ENCODE measurements around the gene SH2D2A. TPM values are rescaled to one million over a fixed set of nuclear protein-coding genes. Genes with fewer than 3 reads are reported as not detected.

SH2D2A gene
- total RNA-seq, 2 experiments from 2014 or later: 51.6 to 51.8 TPM

GRCh38 chr1:156767879-156768604 lies 48.6 kb downstream of the SH2D2A start:
- peak overlapping the region; percentile 96 for H3K27ac ChIP-seq (ENCODE audit: low read depth in 1 of 2, low read length in 2 of 2)
- Mint-ChIP-seq H3K4me1 (ENCODE audit: low read depth) (peaks cover 45% of the 10 kb centered on the region), H3K9me3 (no peaks in the 10 kb centered on the region), H3K27ac (no peak overlapping the region), H3K27me3 (no peaks in the 10 kb centered on the region), H3K4me3 (no peak overlapping the region), H3K36me3 (ENCODE audit: low read depth) (peaks cover 31% of the 10 kb centered on the region)
- ATAC-seq (ENCODE audit: poor library complexity) (no peak), DNase-seq (peak in 9 of 14 experiments; percentile 8 to 74 (median 27))
- intact Hi-C loops (cut with DNase I, micrococcal nuclease): loop anchor here (1.0 to 10.0 kb wide), 6 partner anchors 27 to 716 kb away; partner anchors contain the start of genes ISG20L2 (in 2 of the 2), METTL25B (in 2 of the 2), LAMTOR2 (in 1 of the 2) and MEF2D (in 1 of the 2)
- ChIA-PET POLR2A (interaction anchor here (0.6 to 4.2 kb wide), 21 partner anchors 11 to 790 kb away, joined by 3 to 169 read pairs (median 4); partner anchors contain the start of genes ARHGEF2, CRABP2, HDGF and ISG20L2), CTCF (interaction anchor here (0.9 to 5.6 kb wide), 10 partner anchors 16 to 123 kb away, joined by 3 to 54 read pairs (median 6); partner anchors contain the start of genes HDGF, ISG20L2, METTL25B and MRPL24)
- peaks cover 23% of the 10 kb centered on the region for H3K36me3 ChIP-seq (ENCODE audit: insufficient read depth, low read length)
- H3K4me1 ChIP-seq (ENCODE audit: insufficient read depth, low read length): peaks cover 47% of the 10 kb centered on the region
- H3K27me3 ChIP-seq (ENCODE audit: control insufficient read depth in 1 of 2, insufficient read depth in 2 of 2, low read length in 2 of 2): no peaks in the 10 kb centered on the region
- TF ChIP-seq CTCF (IDR thresholded peaks at IDR 0.05): no peak
- H3K4me3 ChIP-seq (ENCODE audit: low read length): peak overlapping the region; percentile 87
- H3K9me3 ChIP-seq (ENCODE audit: control insufficient read depth in 1 of 2, insufficient read depth in 1 of 2, low read length in 2 of 2): no peaks in the 10 kb centered on the region

GRCh38 chr1:156767101-156767878 lies 49.4 kb downstream of the SH2D2A start, which contains the start of gene PRCC:
TSS of gene PRCC (plus strand) at chr1:156767535. CDS start at chr1:156767772, 237 bp downstream.
- Histone ChIP-seq H3K9me3 (ENCODE audit: control insufficient read depth in 1 of 2, insufficient read depth in 1 of 2, low read length in 2 of 2) (no peaks in the 10 kb centered on the region), H3K27me3 (ENCODE audit: control insufficient read depth in 1 of 2, insufficient read depth in 2 of 2, low read length in 2 of 2) (no peaks in the 10 kb centered on the region), H3K4me1 (ENCODE audit: insufficient read depth, low read length) (peaks cover 42% of the 10 kb centered on the region), H3K4me3 (ENCODE audit: low read length) (peak within 1 kb of the TSS; percentile 87), H3K36me3 (ENCODE audit: insufficient read depth, low read length) (peaks cover 17% of the 10 kb centered on the region), H3K27ac (ENCODE audit: low read depth in 1 of 2, low read length in 2 of 2) (peak within 1 kb of the TSS; percentile 96)
- peak; percentile 88 for ATAC-seq (ENCODE audit: poor library complexity)
- intact Hi-C loops (cut with DNase I, micrococcal nuclease): loop anchor here in 1 of 2 experiments (1.0 to 10.0 kb wide), 5 partner anchors 26 to 715 kb away; partner anchors contain the start of genes ISG20L2, LAMTOR2, MEF2D and METTL25B
- no peak for TF ChIP-seq CTCF (IDR thresholded peaks at IDR 0.05)
- peaks cover 24% of the 10 kb centered on the region for H3K36me3 Mint-ChIP-seq (ENCODE audit: low read depth)
- CTCF ChIA-PET: interaction anchor here (0.9 to 5.6 kb wide), 11 partner anchors 15 to 124 kb away, joined by 3 to 54 read pairs (median 6); partner anchors contain the start of genes HDGF, ISG20L2, METTL25B and MRPL24
- no peaks in the 10 kb centered on the region for H3K9me3 Mint-ChIP-seq
- POLR2A ChIA-PET: interaction anchor here (0.6 to 4.2 kb wide), 19 partner anchors 11 to 789 kb away, joined by 3 to 169 read pairs (median 5); partner anchors contain the start of genes ARHGEF2, CRABP2, HDGF and ISG20L2
- peaks cover 37% of the 10 kb centered on the region for H3K4me1 Mint-ChIP-seq (ENCODE audit: low read depth)
- no peak within 1 kb of the TSS for H3K27ac Mint-ChIP-seq
- peak; percentile 91 to 100 (median 96) for DNase-seq
- H3K4me3 Mint-ChIP-seq: no peak within 1 kb of the TSS
- no peaks in the 10 kb centered on the region for H3K27me3 Mint-ChIP-seq

Measured in CD4-positive, alpha-beta T cell (primary cell).